ENCODE results near the gene GSTCD.
"Not testable (repeated sequence)": the region's sequence is repeated elsewhere in the genome, so short reads cannot be mapped to it uniquely, and the experiment has no call there.

Gene GSTCD

DNA sequence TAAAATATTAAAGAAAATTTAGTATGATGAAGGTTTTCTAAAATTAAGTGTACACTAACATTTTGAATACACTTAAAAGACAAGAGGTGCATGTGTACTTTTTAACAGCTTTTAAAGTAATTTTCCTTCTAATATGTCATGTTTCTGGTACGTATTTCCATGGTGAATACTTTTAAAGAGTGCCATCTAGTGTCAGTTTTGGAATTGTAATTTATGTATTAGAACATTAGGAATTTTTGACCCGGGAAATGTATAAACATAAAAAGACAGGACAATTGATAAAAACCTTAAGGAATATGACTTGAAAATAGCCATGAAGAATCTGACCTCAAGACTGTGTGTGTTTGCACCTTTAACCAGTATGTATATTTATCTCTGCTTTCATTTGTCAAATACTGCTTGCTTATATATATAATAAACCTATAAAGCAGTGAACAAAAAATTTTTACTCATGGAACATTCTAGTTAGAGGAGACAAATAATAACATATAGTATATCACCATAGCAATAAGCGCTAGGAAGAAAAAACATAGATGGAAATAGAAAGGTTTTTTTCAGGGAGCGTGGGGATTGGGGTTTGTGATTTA is 7.2 kb downstream of the GSTCD start:
- DNase-seq (ENCODE audit: low spot score), result no peak

DNA sequence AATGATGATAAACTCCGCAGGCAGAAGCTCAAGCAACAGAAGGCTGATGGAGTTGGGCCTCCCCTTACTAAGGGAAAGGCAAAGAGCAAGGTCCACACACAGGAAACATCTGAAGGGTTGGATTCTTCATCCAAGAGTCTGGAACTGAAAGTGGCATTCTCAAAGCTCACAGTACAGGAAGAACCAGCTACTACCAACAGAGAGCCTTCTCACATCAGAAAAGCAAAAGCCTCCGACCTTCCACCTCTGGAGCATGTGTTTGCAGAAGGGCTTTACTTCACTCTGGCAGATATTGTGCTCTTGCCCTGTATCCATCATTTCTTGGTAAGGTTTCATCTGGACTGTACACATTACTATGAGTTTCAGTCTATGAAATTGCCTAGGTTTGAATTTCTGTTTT is 10.6 kb downstream of the GSTCD start:
- no peak for DNase-seq (ENCODE audit: low spot score)

DNA sequence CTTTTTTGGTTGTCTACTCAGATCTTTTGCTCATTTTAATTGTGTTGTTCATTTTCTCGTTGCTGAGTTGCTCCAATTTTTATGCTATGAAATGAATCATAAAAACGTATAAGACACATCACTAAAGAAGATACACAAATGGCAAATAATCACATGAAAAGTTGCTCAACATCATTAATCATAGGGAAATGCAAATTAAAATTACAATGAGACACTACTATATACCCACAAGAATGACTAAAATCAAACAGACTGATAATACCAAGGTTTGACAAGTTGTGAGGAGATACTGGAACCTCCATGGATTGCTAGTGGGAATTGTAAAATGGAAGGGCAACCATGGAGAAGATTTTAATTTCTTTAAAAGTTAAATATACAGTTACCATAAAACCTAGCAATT is 17.0 kb downstream of the GSTCD start:
- DNase-seq (ENCODE audit: low spot score), result no peak

DNA sequence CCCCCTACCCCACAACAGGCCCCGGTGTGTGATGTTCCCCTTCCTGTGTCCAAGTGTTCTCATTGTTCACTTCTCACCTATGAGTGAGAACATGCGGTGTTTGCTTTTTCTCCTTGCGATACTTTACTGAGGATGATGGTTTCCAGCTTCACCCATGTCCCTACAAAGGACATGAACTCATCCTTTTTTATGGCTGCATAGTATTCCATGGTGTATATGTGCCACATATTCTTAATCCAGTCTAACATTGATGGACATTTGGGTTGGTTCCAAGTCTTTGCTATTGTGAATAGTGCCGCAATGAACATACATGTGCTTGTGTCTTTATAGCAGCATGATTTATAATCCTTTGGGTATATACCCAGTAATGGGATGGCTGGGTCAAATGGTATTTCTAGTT is 21.3 kb downstream of the GSTCD start:
- not testable (repeated sequence) for DNase-seq (ENCODE audit: low spot score)

DNA sequence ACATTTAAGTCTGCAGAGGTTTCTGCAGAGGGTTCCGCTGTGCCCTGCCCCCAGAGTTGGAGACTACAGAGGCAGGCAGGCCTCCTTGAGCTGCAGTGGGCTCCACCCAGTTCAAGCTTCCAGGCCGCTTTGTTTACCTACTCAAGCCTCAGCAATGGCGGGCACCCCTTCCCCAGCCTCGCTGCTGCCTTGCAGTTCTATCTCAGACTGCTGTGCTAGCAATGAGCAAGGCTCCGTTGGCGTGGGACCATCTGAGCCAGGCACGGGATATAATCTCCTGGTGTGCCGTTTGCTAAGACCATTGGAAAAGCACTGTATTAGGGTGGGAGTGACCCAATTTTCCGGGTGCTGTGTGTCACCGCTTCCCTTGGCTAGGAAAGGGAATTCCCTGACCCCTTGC is 26.6 kb downstream of the GSTCD start:
- not testable (repeated sequence) for DNase-seq (ENCODE audit: low spot score)

- DNase-seq (ENCODE audit: low spot score), result no peak
Observed at GRCh38 chr4:105741548-105741947, 33.0 kb downstream of the GSTCD start.

DNA sequence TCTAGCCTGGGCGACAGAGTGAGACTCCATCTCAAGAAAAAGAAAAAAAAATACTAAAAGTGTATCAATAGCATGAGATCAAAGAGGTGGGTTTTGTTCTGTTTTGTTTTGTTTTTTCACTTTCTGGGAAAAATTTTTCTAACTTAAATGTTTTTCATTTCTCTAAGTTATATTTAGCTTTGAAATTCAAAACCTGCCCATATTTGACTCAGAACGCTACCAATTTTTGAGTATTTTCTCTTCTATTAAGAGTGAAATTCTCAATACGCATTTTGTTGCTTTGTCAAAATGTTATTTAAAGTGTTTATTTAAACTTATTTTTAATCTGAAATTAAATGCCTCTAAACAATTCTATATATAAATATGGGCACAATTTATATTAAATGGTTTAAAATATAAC is 39.6 kb downstream of the GSTCD start:
- no peak for DNase-seq (ENCODE audit: low spot score)

DNA sequence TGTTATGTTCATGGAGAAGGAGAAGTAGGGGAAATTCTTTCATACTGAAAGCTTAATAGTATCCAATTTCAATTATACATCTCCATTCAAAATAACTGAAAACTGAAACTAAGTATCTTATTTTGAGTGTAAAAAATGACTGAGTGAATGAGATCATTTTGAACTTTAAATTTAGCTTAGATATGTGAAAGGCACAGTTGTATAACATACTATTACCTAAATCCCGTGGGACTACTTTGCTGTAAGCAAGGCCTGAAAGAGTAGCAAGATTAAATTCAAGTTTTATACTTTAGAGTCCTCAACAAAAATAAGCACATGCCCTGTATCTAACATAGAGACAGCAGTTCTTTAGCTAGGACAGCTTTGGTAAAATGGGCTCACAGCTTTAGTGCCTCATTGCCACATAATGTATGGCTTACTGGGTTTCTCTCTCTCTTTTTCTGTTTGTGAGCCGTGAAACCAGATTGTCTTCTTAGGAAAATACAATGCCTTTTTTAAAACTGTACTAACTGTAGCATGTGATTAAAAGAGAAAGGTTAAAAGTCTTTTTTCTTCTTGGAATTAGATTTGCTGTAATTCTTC is 43.2 kb downstream of the GSTCD start:
- no peak for DNase-seq (ENCODE audit: low spot score)

DNA sequence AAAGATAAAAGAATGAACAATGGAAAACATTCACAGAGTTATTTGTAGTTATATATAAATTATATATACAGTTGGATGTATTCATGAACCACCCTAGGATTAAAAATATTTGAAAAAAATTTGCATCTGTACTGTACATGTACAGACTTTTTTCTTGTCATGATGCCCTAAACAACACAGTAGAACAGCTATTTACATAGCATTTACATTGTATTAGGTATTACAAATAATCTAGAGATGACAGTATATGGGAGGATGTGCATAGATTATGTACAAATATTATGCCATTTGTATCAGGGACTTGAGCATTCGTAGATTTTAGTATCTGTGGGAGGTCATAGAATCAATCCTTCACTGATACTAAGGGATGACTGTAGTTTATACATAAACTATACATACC is 44.8 kb downstream of the GSTCD start:
- no peak for DNase-seq (ENCODE audit: low spot score)

DNA sequence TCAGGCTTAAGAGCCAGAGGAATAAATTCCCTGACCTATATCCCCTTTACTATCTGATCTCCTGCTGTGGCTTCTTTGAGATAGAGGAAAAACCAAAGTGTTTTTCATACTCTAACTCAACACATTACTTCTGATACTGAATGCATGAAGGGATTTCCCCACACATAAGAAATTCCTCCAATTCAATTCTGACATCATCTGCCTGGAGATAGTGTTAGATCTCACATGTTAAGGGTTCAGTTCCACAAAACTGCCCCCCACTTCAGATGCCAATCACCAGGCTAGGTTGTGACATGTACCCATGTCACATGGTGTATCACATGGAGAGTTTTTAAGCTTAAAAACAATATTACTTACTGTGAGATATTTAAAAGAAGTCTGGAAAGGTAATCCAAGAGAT is 46.8 kb downstream of the GSTCD start:
- DNase-seq (ENCODE audit: low spot score), result no peak

DNA sequence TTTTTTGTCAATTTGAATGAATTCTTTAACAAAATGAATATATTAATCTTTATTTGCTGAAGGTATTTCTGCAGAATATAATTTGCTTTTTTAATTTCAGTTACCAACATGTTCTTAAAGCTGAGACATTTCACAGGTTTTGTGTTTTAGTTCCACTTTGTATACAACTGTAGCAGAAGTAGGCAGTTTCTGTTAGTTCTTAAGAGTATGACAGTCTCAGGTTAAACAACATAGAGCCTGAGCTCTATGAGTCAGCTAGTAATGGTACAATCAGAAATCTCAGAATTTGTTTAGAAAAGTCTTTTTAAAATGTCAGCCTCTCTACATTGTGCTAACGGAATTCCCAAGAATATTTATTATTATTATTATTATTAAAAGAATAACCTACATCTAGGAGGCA is 50.4 kb downstream of the GSTCD start:
- no peak for DNase-seq (ENCODE audit: low spot score)

DNA sequence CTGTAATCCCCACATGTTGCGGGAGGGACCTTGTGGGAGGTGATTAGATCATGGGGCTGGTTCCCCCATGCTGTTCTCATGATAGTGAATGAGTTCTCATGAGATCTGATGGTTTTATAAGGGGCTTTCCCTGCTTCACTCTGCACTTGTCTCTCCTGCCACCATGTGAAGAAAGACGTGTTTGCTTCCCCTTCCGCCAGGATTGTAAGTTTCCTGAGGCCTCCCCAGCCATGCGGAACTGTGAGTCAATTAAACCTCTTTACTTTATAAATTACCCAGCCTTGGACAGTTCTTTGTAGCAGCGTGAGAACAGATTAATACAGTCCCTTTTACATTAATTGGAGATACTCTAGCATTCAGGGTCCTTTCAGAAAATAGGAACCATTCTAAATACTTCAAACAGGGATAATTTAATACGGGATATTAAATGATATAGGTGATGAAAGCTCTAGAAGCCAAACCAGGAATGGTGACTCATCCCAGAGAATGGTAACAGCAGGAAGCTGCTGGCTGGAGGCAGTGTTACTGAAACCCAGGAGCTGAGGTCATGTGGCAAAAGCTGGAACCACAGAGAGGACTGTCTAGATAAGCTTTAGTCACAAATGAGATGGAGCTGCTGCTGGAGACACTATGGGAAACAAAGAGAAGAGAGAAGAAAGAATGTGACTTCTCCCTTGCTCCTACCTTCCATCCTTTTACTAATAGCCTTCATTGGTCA is 57.3 kb downstream of the GSTCD start:
- no peak for DNase-seq (ENCODE audit: low spot score)

- no peak for DNase-seq (ENCODE audit: low spot score)
Observed at GRCh38 chr4:105767579-105767978, 59.0 kb downstream of the GSTCD start.

DNA sequence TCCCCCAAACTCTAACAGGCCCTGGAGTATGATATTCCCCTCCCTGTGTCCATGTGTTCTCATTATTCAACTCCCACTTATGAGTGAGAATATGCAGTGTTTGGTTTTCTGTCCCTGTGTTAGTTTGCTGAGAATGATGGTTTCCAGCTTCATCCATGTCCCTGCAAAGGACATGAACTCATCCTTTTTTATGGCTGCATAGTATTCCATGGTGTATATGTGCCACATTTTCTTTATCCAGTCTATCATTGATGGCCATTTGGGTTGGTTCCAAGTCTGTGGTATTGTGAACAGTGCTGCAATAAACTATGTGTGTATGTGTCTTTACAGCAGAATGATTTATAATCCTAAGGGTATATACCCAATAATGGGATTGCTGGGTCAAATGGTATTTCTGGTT is 61.9 kb downstream of the GSTCD start:
- not testable (repeated sequence) for DNase-seq (ENCODE audit: low spot score)

DNA sequence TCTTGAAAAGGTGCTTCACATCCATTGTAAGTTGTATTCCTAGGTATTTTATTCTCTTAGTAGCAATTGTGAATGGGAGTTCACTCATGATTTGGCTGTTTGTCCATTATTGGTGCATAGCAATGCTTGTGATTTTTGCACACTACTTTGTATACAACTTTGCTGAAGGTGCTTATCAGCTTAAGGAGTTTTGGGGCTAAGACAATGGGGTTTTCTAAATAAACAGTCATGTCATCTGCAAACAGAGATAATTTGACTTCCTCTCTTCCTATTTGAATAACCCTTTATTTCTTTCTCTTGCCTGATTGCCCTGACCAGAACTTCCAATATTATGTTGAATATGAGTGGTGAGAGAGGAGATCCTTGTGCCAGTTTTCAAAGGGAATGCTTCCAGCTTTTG is 63.5 kb downstream of the GSTCD start:
- DNase-seq (ENCODE audit: low spot score), result not testable (repeated sequence)

- DNase-seq (ENCODE audit: low spot score), result not testable (repeated sequence)
Observed at GRCh38 chr4:105775760-105776415, 67.3 kb downstream of the GSTCD start.

DNA sequence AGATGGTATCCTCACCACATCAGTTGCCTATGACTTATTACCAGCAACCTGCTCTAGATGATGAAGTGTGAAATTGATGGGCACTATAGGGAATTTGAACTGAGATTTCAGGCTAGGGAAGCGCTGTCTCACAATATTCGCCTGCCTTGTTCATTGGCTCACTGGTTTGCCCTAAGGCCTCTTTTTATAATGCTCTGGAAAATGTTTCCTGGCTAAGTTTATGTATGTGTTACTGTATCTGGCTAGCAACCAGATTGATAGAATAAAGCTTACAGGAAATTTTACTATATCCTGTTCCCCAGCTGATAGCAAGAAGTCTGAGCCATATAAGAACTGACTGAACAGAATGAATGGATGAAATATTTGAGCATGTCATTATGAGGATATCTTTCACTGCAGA is 71.6 kb downstream of the GSTCD start:
- DNase-seq (ENCODE audit: low spot score), result no peak

- DNase-seq (ENCODE audit: low spot score), result no peak
Observed at GRCh38 chr4:105784761-105785160, 76.2 kb downstream of the GSTCD start.

DNA sequence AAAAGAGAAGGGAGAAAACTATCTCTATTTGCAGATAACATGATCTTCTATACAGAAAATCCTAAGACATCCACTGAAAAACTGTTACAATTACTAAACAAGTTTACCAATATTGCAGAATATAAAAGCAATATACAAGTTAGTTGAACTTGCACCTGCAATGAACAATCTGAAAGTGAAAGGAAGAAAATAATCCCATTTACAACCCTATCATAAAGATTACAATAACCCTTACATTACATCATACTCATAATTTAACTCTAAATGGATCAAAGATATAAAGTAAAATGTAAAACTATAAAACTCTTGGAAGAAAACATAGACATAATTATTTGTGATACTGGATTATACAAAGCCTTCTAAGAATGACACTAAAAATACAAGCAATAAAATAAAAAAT is 77.2 kb downstream of the GSTCD start:
- DNase-seq (ENCODE audit: low spot score), result no peak

DNA sequence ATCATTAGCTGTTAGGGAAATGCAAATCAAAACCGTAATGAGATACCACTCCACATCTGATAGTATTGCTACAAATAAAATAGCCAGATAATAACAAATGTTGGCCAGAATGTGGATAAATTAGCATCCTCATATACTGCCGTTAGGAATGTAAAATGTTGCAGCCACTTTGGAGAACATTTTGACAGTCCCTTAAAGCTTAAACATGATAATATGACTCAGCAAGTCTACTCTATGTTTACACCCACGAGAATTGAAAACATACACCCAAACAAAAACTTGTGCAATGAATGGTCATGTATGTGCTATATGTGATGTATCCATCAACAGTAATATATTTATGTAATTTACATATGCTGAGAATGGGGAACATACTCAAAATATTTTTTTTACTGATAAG is 78.2 kb downstream of the GSTCD start:
- DNase-seq (ENCODE audit: low spot score), result no peak

- DNase-seq (ENCODE audit: low spot score), result no peak
Observed at GRCh38 chr4:105797225-105797624, 88.6 kb downstream of the GSTCD start.

DNA sequence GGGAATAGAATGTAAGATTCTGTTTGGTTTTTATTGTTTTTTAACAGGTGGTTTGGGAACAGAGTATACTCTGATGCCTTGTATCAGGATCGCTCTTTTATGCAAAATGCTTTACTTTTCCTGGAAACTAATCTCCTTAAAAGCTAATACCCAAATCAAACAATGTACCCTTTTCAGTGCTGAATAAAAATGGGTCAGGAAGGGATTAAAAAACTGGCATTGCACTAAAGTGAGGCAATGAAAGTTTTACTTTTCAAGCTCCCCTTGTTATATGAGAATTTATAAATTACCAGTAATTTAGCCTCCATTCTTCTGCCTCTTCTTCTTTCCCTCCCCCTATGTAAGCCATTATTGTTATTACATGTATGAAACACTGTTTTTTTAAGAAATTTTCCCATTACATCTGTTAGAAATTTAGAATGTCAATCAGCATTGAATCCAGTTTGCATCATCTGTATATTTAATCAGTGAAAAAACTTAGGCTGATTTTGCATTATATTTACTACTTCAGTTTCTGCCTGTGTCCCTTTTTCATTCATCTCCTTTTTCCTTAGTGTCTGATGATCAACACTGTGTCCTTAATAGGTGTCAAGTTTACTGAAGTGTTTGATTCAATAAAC is 97.0 kb downstream of the GSTCD start:
- DNase-seq (ENCODE audit: low spot score), result no peak

GRCh38 chr4:105807496-105807895 is 98.9 kb downstream of the GSTCD start:
- no peak for DNase-seq (ENCODE audit: low spot score)

Data from activated CD4-positive, alpha-beta T cell treated with anti-CD3 and anti-CD28 coated beads, Interleukin-2, Interleukin-4, amounts not matched to agents 100 ng/mL and 50 ng/mL, durations not matched to agents 16 hours and 8 hours (primary cell).